SK-N-DZ (cell line): ENCODE measurements around the gene EGLN1.

ENCODE experiments used
- DNase-seq: peaks from one replicate; pipeline ENCODE4 v3.0.0-alpha.2; 2015; ENCODE audit warnings: low spot score

EGLN1 gene

GRCh38 chr1:231334079-231334666, 87.9 kb downstream of the EGLN1 start:
- no peak for DNase-seq

- no peak for DNase-seq
Observed at GRCh38 chr1:231332761-231333160, 89.3 kb downstream of the EGLN1 start.

DNA sequence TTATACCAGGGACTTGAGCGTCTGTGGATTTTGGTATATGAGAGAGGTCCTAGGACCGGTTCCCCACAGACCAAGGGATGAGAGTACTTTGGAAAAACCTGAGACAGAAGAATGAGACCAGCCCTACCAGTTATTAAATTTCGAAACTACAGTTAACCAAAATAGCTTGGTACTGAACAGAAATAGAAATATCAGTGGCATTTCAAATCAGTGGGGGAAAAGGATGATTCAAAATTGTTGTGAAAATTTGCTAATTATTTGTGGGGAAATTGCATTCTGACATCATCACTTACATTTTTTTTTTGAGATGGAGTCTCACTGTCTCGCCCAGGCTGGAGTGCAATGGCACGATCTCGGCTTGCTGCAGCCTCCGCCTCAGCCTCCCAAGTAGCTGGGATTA, 92.6 kb downstream of the EGLN1 start:
- no peak for DNase-seq

GRCh38 chr1:231327617-231328016, 94.5 kb downstream of the EGLN1 start:
- DNase-seq, result no peak

DNA sequence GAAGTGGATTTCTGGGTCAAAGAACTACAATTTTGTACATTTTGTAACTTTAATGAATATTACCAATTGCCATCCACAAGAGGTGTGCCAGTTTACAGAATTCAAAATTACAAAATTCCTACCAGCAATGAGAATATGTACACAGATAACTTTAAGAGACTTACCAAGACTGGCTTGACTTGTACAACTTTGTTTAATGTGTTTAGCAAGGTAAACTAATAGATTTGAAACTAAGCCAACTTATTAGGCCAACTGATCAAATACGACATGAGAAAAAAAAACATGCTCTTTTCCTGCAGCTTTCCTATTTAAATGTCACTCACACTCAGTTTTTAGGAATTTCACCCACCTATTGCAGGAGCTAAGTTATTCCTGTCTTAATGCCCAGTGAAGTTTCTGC, 95.8 kb downstream of the EGLN1 start:
- DNase-seq, result no peak

DNA sequence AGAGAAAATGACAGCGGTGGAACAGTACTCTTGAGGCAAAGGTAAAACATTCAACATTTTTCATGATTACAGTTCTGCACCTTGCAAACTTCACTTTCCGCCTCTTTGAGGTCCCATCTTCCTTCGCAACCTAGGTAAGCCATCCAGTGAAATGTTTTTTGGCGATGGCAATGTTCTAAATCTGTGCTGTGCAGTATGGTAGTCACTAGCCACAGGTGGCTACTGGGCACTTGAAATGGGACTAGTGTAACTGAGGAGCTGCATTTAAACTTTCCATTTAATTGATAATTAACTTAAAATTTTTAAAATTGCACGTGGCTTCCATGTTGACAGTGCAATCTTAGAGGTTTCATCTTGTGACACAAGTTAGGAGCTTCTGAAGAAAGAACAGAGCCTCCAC, 97.4 kb downstream of the EGLN1 start:
- DNase-seq, result no peak

DNA sequence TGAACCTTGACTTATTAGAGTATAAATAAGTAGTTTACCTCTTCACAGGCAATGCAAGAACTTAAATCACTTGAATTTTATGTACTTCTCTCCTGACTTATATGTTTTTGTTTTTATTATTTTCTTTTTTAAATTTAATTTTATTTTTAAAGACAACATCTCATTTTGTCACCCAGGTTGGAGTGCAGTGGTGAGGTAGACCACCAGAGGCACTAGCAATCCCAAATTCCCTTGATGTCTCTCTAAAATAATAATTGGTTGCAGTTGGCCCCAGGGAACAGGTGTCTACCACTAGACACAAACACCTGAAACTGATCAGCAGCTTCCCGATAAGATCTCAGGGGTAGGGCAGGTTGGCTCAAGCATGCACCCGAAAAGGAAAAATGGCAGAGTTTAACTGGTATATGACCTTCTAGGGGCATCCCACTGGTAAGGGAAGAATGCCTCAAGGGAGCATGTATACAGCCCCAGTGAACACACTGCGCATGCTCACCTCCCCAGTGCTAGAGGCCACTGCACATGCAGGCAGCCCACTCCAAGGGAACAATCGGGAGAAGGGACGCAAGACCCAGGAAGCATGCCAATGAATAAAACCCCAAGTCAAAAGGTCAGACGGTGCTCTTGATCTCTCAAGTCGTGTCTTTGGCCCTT, 99.1 kb downstream of the EGLN1 start:
- DNase-seq, result no peak

GRCh38 chr1:231319080-231319479, 103.0 kb downstream of the EGLN1 start:
- DNase-seq, result no peak

DNA sequence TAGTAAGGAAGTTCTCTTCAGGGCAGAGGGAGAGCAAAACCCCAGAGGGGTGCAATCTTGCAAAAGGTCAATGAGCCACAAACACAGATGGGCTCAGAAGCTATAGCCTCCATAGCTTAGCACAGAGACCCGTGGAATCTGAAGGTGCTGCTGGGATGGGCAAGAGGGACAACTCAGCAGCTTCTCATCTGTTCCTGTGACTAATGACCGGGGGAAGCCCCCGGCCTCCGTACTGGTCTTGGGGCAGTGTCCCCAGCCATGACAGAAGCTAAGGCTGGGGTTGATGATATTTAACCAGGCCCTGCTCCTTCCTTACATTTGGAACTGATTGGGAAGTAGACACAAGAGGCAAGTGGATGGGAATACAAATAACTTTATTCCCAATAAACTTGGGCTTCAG, 103.5 kb downstream of the EGLN1 start:
- no peak for DNase-seq

DNA sequence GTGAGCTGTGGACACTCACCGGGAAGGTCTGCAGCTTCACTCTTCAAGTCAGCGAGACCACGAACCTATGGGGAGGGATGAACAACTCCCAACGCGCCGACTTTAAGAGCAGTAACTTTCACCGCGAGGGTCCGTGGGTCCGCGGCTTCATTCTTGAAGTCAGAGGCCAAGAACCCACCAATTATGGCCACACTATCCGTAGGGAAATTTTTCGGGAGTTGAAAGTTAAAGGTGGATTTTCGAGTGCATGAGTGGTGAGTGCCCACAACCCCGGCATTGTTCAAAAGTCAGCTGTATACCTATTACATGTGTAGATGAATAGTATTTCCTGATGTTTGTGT, 104.1 kb downstream of the EGLN1 start:
- no peak for DNase-seq

DNA sequence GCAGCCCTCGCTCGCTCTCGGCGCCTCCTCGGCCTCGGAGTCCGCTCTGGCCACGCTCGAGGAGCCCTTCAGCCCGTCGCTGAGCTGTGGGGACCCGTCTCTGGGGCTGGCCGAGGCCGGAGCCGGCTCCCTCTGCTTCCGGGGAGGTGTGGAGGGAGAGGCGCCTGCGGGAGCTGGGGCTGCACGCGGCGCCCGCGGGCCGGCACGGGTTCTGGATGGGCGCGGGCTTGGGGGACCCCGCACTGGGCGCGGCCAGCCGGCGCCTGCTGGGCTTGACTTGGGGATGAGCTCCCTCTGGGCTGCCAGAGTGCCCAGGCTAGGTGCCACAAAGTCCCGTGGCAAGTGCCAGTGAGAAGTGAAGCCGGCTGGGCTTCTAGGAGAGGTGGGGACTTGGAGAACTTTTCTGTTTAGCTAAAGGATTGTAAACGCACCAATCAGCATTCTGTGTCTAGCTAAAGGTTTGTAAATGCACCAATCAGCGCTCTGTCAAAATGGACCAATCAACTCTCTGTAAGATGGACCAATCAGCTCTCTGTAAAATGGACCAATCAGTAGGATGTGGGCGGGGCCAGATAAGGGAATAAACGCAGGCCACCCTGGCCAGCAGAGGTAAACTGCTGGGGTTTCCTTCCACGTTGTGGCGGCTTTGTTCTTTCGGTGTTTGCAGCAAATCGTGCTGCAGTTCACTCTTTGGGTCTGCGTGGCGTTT, 104.6 kb downstream of the EGLN1 start:
- no peak for DNase-seq

DNA sequence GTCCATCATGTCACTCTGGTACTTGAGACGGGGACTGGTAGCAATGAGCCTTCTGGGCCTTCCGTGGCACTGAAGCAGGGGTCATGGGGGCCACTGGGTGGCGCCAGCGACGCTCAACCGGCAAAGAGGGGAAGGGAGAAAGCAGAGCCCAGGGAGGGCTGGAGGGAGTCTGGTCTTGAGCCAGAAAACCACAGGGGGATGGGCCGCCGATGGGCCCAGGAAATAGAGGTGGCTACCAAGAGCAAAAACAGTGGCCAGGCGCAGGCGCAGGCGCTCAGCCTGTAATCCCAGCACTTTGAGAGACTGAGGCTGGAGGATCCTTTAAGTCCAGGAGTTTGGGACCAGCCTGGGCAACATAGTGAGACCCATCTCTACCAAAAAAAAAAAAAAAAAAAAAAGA, 106.2 kb downstream of the EGLN1 start:
- peak; percentile 16 for DNase-seq
